ENCODE results near the gene ETFDH. TPM values are rescaled to one million over a fixed set of nuclear protein-coding genes. Genes with fewer than 3 reads are reported as not detected.
"Not testable (repeated sequence)": the region's sequence is repeated elsewhere in the genome, so short reads cannot be mapped to it uniquely, and the experiment has no call there.

Gene ETFDH
- polyA plus RNA-seq, 1 experiment = 13.5 TPM

DNA sequence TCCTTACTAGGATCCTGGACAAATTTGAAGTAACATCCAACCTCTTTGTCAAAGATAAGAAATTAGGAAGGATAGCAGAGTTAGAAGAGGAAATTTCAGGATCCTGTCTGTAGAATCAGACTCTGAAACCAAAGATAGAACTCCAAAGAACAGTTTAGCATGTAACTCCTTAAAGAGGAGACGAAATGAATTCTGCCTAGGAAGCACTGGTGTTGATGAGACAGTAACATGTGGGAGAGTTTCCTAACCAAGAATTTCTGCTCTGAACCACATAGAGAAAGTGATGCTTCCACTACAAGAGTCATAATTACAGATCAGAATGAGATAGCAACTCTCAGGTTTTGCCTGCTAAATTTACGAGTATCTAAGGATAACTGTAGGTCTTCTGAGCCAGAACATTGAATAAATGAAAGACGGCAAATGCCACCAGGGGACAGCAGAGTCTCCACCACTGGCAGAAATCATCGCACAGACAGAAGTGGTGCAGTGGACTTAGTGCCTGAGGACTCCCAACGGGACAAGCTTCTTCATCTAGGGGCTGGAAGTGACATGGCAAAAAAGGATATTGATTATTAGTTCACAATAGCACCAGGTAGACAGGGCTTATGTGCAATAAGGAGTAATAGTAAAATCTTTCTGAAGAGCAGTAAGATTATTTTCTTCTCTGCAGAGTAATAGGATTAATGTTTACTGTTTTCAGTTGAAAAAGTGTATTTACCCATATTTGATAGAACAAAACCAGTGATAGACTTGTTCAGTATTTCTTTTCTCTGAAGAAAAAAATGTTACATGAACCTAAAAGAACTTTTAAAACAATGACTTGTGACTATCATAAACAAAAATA lies 57.8 kb downstream of the ETFDH start:
- no peak overlapping the region for H3K4me3 ChIP-seq (ENCODE audit: low read depth, low read length)
- H3K36me3 ChIP-seq (ENCODE audit: control insufficient read depth, insufficient read depth, low read length) = no peaks in the 10 kb centered on the region
- TF ChIP-seq, protein P1, sequence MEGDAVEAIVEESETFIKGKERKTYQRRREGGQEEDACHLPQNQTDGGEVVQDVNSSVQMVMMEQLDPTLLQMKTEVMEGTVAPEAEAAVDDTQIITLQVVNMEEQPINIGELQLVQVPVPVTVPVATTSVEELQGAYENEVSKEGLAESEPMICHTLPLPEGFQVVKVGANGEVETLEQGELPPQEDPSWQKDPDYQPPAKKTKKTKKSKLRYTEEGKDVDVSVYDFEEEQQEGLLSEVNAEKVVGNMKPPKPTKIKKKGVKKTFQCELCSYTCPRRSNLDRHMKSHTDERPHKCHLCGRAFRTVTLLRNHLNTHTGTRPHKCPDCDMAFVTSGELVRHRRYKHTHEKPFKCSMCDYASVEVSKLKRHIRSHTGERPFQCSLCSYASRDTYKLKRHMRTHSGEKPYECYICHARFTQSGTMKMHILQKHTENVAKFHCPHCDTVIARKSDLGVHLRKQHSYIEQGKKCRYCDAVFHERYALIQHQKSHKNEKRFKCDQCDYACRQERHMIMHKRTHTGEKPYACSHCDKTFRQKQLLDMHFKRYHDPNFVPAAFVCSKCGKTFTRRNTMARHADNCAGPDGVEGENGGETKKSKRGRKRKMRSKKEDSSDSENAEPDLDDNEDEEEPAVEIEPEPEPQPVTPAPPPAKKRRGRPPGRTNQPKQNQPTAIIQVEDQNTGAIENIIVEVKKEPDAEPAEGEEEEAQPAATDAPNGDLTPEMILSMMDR (IDR thresholded peaks at IDR 0.05; ENCODE audit: insufficient read depth, low read depth, low read length) = peak; percentile 91
- ChIA-PET CTCF (interaction anchor here (0.7 to 2.3 kb wide), 7 partner anchors 12 to 477 kb away, joined by 3 to 29 read pairs (median 3); no protein-coding TSS in a partner anchor), POLR2A (no interaction called here)
- no peak for DNase-seq (ENCODE audit: low read depth)
- peaks cover 3% of the 10 kb centered on the region for H3K27me3 ChIP-seq (ENCODE audit: control insufficient read depth, insufficient read depth, low read length)

DNA sequence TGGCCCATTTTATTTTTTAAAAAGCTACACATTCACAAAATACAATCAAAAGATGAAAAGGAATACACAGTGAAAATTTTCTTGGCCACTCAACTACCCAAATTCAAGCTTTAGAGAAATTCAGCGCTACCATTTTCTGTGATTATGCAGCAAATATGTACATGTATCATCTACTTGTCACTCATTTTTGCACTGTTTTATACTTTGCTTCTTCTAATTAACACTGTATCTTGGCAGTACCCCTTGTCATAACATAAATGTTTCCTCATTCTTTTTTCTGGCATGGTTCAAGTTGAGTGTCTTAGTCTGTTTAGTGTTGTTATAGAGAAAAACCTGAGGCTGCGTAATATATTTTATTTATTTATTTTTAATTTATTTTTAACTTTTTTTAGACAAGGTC lies 66.8 kb downstream of the ETFDH start:
- ChIA-PET CTCF (interaction anchor here (1.0 kb wide), 1 partner anchor 112 kb away, joined by 3 read pairs; no protein-coding TSS in a partner anchor), POLR2A (no interaction called here)
- TF ChIP-seq, protein P1 (IDR thresholded peaks at IDR 0.05; ENCODE audit: insufficient read depth, low read depth, low read length) = no peak
- Histone ChIP-seq H3K27me3 (ENCODE audit: control insufficient read depth, insufficient read depth, low read length) (no peaks in the 10 kb centered on the region), H3K4me3 (ENCODE audit: low read depth, low read length) (no peak overlapping the region), H3K36me3 (ENCODE audit: control insufficient read depth, insufficient read depth, low read length) (no peaks in the 10 kb centered on the region)
- no peak for DNase-seq (ENCODE audit: low read depth)

DNA sequence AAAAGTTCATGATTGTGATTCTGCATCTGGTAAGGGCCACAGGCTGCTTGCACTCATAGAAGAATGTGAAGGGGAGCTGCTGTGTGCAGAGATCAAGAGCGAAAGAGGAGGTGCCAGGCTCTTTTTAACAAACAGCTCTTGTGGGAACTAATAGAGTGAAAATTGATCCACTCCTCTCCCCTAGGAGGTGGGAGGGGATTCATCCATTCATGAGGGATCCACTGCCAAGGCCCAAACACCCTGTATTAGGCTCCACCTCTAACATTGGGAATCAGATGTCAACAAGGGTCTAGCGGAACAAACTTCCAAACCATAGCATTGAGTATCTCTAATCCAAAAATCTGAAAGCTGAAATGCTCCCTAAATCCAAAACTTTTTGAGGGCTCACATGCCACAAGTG lies 67.5 kb downstream of the ETFDH start:
- DNase-seq (ENCODE audit: low read depth) = no peak
- POLR2A ChIA-PET = no interaction called here
- no peaks in the 10 kb centered on the region for H3K36me3 ChIP-seq (ENCODE audit: control insufficient read depth, insufficient read depth, low read length)

DNA sequence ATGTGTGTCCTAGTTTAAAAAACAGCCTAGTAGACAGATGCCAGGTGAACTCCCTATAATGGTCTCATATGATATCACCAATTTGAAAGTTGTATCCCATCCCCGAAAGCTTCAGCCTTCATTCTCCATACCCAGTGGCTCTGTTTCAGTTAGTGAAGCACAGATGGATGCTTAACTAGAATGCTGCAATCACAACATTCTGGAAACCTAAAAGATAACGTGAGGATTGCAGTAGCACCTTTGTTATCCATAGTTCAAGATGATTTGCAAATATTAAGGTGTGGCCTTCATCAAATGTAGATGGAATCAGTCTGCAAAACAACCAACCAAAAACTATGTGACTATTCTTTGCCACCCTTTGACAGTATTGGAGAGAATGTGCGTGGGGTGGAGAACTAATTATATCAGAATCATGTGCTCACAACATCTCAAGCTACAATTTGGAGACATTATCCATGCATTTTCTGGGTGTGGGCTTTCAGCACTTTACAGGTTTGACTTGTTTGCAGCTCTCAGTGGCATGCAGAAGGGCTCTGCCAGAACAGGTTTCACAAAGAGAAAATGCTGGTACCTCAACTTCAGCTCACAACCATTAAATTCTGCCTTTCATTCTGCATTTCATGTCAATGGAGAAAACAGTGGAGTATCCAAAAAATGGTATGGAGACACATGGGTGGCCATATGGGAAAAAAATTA lies 69.4 kb downstream of the ETFDH start:
- POLR2A ChIA-PET = no interaction called here
- TF ChIP-seq, protein P1 (IDR thresholded peaks at IDR 0.05; ENCODE audit: insufficient read depth, low read depth, low read length) = no peak
- DNase-seq (ENCODE audit: low read depth) = no peak
- Histone ChIP-seq H3K36me3 (ENCODE audit: control insufficient read depth, insufficient read depth, low read length) (no peaks in the 10 kb centered on the region), H3K27me3 (ENCODE audit: control insufficient read depth, insufficient read depth, low read length) (no peaks in the 10 kb centered on the region), H3K4me3 (ENCODE audit: low read depth, low read length) (no peak overlapping the region)
- CTCF ChIA-PET = interaction anchor here (1.0 to 1.6 kb wide), 2 partner anchors 11 to 115 kb away, joined by 3 read pairs; no protein-coding TSS in a partner anchor

More for the DNA sequence above, 67.5 kb downstream of the ETFDH start:
- Histone ChIP-seq H3K27me3 (ENCODE audit: control insufficient read depth, insufficient read depth, low read length) (no peaks in the 10 kb centered on the region), H3K4me3 (ENCODE audit: low read depth, low read length) (no peak overlapping the region)
- TF ChIP-seq, protein P1 (IDR thresholded peaks at IDR 0.05; ENCODE audit: insufficient read depth, low read depth, low read length) = no peak
- CTCF ChIA-PET = interaction anchor here (1.0 kb wide), 1 partner anchor 112 kb away, joined by 3 read pairs; no protein-coding TSS in a partner anchor

DNA sequence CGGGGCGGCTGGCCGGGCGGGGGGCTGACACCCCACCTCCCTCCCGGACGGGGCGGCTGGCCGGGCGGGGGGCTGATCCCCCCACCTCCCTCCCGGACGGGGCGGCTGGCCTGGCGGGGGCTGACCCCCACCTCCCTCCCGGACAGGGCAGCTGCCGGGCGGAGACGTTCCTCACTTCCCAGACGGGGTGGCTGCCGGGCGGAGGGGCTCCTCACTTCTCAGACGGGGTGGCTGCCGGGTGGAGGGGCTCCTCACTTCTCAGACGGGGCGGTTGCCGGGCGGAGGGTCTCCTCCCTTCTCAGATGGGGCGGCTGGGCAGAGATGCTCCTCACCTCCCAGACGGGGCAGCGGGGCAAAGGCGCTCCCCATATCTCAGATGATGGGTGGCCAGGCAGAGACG lies 74.4 kb downstream of the ETFDH start:
- CTCF ChIA-PET; DNase-seq (ENCODE audit: low read depth); H3K36me3 ChIP-seq (ENCODE audit: control insufficient read depth, insufficient read depth, low read length); H3K4me3 ChIP-seq (ENCODE audit: low read depth, low read length); H3K27me3 ChIP-seq (ENCODE audit: control insufficient read depth, insufficient read depth, low read length); POLR2A ChIA-PET: not testable (repeated sequence)

Data from BJ (cell line).